ENCODE results near the gene AJM1.

AJM1 gene

DNA sequence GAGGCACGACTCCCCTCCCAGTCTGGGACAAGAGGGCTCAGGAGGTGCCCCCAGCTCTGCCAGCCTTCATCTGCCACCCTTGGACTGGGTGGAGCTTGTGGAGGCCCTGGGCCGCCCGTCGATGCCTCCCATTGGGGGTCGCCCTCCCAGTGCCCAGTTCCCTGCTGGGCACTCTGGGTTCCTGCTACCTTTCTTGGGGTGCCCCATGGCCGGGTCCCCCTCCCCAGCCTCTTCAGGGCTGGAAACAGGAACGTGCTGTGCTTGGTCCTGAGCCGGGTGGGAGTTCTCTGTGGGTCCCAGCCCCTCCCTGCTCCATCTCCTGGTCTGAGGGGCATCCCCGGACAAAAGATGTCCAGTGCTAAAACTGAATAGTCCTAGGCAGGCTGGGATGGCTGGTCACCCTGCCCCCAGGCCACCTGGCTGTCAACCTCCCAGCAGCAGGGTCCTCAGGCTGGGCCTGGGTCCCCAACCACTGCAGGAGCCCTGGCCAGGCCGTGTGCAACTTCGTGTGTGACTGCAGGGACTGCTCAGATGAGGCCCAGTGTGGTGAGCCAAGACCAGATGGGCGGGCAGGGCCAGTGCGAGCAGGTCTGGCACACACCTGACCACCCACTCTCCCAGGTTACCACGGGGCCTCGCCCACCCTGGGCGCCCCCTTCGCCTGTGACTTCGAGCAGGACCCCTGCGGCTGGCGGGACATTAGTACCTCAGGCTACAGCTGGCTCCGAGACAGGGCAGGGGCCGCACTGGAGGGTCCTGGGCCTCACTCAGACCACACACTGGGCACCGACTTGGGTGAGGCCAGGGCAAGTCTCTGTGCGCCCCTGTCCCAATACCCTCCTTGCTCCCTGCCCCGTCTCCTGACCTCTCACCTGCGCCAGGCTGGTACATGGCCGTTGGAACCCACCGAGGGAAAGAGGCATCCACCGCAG, 10.7 kb downstream of the AJM1 start:
- no peak for DNase-seq (ENCODE audit: low read depth in 1 of 2, low spot score in 1 of 2)
- no peak for TF ChIP-seq SPI1 (IDR thresholded peaks at IDR 0.05; ENCODE audit: borderline replicate concordance, low read depth)
- no peak for TF ChIP-seq REST (IDR thresholded peaks at IDR 0.05; ENCODE audit: insufficient replicate concordance, low read depth)
- no peak for TF ChIP-seq CTCF (IDR thresholded peaks at IDR 0.05; ENCODE audit: insufficient read depth, low read length)
- no peak for TF ChIP-seq POLR2AphosphoS5 (IDR thresholded peaks at IDR 0.05; ENCODE audit: low read depth)
- TF ChIP-seq GABPA (IDR thresholded peaks at IDR 0.05; ENCODE audit: low read depth): no peak
- Histone ChIP-seq H3K4me3 (replicated peaks; ENCODE audit: insufficient read depth, low read length) (no peak overlapping the region), H3K27ac (replicated peaks) (no peak overlapping the region), H3K27me3 (ENCODE audit: insufficient read depth, poor library complexity, severe bottlenecking) (no peaks in the 10 kb centered on the region)

DNA sequence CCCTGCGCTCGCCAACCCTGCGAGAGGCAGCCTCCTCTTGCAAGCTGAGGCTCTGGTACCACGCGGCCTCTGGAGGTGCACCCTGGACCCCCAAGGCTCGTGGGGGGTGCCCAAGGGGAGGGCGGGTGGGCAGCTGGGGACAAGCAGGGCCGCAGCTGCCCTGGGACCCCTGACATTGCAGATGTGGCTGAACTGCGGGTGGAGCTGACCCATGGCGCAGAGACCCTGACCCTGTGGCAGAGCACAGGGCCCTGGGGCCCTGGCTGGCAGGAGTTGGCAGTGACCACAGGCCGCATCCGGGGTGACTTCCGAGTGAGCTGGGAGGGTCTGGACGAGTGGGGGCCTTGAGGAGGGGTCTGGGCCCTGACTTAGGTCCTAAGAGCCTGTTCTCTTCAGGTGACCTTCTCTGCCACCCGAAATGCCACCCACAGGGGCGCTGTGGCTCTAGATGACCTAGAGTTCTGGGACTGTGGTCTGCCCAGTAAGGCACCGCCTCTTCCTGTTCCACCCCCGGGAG, 11.4 kb downstream of the AJM1 start:
- Histone ChIP-seq H3K27me3 (ENCODE audit: insufficient read depth, poor library complexity, severe bottlenecking) (no peaks in the 10 kb centered on the region), H3K4me3 (replicated peaks; ENCODE audit: insufficient read depth, low read length) (no peak overlapping the region), H3K27ac (replicated peaks) (no peak overlapping the region)
- TF ChIP-seq REST (IDR thresholded peaks at IDR 0.05; ENCODE audit: insufficient replicate concordance, low read depth): no peak
- no peak for DNase-seq (ENCODE audit: low read depth in 1 of 2, low spot score in 1 of 2)

- no peak for TF ChIP-seq POLR2AphosphoS5 (IDR thresholded peaks at IDR 0.05; ENCODE audit: low read depth)
- no peak for TF ChIP-seq CTCF (IDR thresholded peaks at IDR 0.05; ENCODE audit: insufficient read depth, low read length)
- TF ChIP-seq SPI1 (IDR thresholded peaks at IDR 0.05; ENCODE audit: borderline replicate concordance, low read depth): no peak
- TF ChIP-seq GABPA (IDR thresholded peaks at IDR 0.05; ENCODE audit: low read depth): no peak
- TF ChIP-seq REST (IDR thresholded peaks at IDR 0.05; ENCODE audit: insufficient replicate concordance, low read depth): no peak
These were observed 12.0 kb downstream of the AJM1 start for GRCh38 chr9:136854113-136854841.

More at GRCh38 chr9:136854113-136854841, 12.0 kb downstream of the AJM1 start:
- Histone ChIP-seq H3K4me3 (replicated peaks; ENCODE audit: insufficient read depth, low read length) (no peak overlapping the region), H3K27me3 (ENCODE audit: insufficient read depth, poor library complexity, severe bottlenecking) (no peaks in the 10 kb centered on the region), H3K27ac (replicated peaks) (no peak overlapping the region)
- DNase-seq (ENCODE audit: low read depth in 1 of 2, low spot score in 1 of 2): no peak
